GM23338 (cell line): ENCODE measurements around the gene CLSTN1. TPM values are rescaled to one million over a fixed set of nuclear protein-coding genes. Genes with fewer than 3 reads are reported as not detected.

Experiments used
- ATAC-seq: fragments of 200-7000 bp; cut with Tn5 transposase; 3 replicates; pipeline ENCODE4 v1.9.1; 2020
- DNase-seq: peaks from one replicate; pipeline ENCODE4 v3.0.0-alpha.2; 2015; ENCODE audit warnings: low spot score
- H2AFZ ChIP-seq: fragments of 200-600 bp; sonication (generic); 2 replicates; pipeline ENCODE4 v1.8.0; 2016; ENCODE audit warnings: antibody characterized with exemption, mild to moderate bottlenecking, moderate library complexity
- H3F3A ChIP-seq: fragments of 200-600 bp; sonication (generic); replicated peaks from 2 replicates; pipeline ENCODE4 v1.8.0; 2017; ENCODE audit warnings: antibody characterized with exemption, mixed run types, low read depth
- H3K27ac ChIP-seq: fragments of 200-600 bp; sonication (generic); 2 replicates; pipeline ENCODE4 v1.6.1; 2016; ENCODE audit warnings: low read depth
- H3K27me3 ChIP-seq: fragments of 200-600 bp; sonication (generic); 2 replicates; pipeline ENCODE4 v1.8.0; 2016; ENCODE audit warnings: mild to moderate bottlenecking, mixed run types, moderate library complexity; ENCODE audit not compliant: insufficient read depth
- H3K36me3 ChIP-seq: fragments of 200-600 bp; sonication (generic); 2 replicates; pipeline ENCODE4 v1.8.0; 2016; ENCODE audit warnings: mild to moderate bottlenecking; ENCODE audit not compliant: insufficient read depth
- H3K4me1 ChIP-seq: fragments of 200-600 bp; sonication (generic); 2 replicates; pipeline ENCODE4 v1.8.0; 2016; ENCODE audit warnings: mild to moderate bottlenecking, moderate library complexity; ENCODE audit not compliant: insufficient read depth
- H3K4me2 ChIP-seq: fragments of 200-600 bp; sonication (generic); 2 replicates; pipeline ENCODE4 v1.7.1; 2017; ENCODE audit warnings: mixed run types
- H3K4me3 ChIP-seq: fragments of 200-600 bp; sonication (generic); 2 replicates; pipeline ENCODE4 v1.6.1; 2016; ENCODE audit warnings: mixed run types
- H3K79me2 ChIP-seq: fragments of 200-600 bp; sonication (generic); replicated peaks from 2 replicates; pipeline ENCODE4 v1.8.0; 2017; ENCODE audit warnings: mild to moderate bottlenecking; ENCODE audit not compliant: insufficient read depth
- H3K9me2 ChIP-seq: fragments of 200-600 bp; sonication (generic); 2 replicates; pipeline ENCODE4 v1.8.0; 2017; ENCODE audit not compliant: insufficient read depth
- H4K20me1 ChIP-seq: fragments of 200-600 bp; sonication (generic); replicated peaks from 2 replicates; pipeline ENCODE4 v1.8.0; 2017; ENCODE audit warnings: mild to moderate bottlenecking; ENCODE audit not compliant: insufficient read depth
- H3K27ac Mint-ChIP-seq: 2 replicates; pipeline ENCODE4 v1.8.0; 2020; ENCODE audit warnings: inconsistent platforms, mild to moderate bottlenecking, moderate library complexity, mixed read lengths
- H3K27me3 Mint-ChIP-seq: 3 replicates; pipeline ENCODE4 v1.8.0; 2022; ENCODE audit warnings: low read depth, mild to moderate bottlenecking, moderate library complexity, mixed read lengths, inconsistent platforms; ENCODE audit not compliant: insufficient read depth, poor library complexity
- H3K36me3 Mint-ChIP-seq: 3 replicates; pipeline ENCODE4 v1.8.0; 2021; ENCODE audit warnings: low read depth, mild to moderate bottlenecking, inconsistent platforms, moderate library complexity, mixed read lengths
- H3K4me1 Mint-ChIP-seq: 3 replicates; pipeline ENCODE4 v1.8.0; 2020; ENCODE audit warnings: mild to moderate bottlenecking, inconsistent platforms, mixed read lengths
- H3K4me3 Mint-ChIP-seq: 3 replicates; pipeline ENCODE4 v1.8.0; 2021; ENCODE audit warnings: moderate library complexity, mild to moderate bottlenecking, inconsistent platforms, mixed read lengths
- H3K9me3 Mint-ChIP-seq: 3 replicates; pipeline ENCODE4 v1.8.0; 2020; ENCODE audit warnings: moderate library complexity, mild to moderate bottlenecking, inconsistent platforms, mixed read lengths
- CREB1 ChIP-seq: fragments of 250-450 bp; sonication (Bioruptor Pico); IDR thresholded peaks from 2 replicates; pipeline ENCODE4 v1.5.0; 2020; ENCODE audit warnings: low read depth, mild to moderate bottlenecking, moderate library complexity
- JUNB ChIP-seq: IDR thresholded peaks from one replicate; pipeline ENCODE4 v1.6.1; 2016; ENCODE audit warnings: antibody characterized with exemption; ENCODE audit not compliant: unreplicated experiment
- STAT1 ChIP-seq: IDR thresholded peaks from one replicate; pipeline ENCODE4 v1.6.1; 2016; ENCODE audit warnings: antibody characterized with exemption; ENCODE audit not compliant: unreplicated experiment
- ZNF114 ChIP-seq: fragments of 250-450 bp; sonication (Bioruptor Pico); IDR thresholded peaks from 2 replicates; pipeline ENCODE4 v1.5.0; 2020; ENCODE audit warnings: mild to moderate bottlenecking, moderate library complexity
- ZNF462 ChIP-seq: fragments of 250-450 bp; sonication (Bioruptor Pico); IDR thresholded peaks from 2 replicates; pipeline ENCODE4 v1.5.0; 2020; ENCODE audit warnings: mild to moderate bottlenecking, moderate library complexity
- polyA plus RNA-seq: library from polyadenylated mRNA; unstranded; fragments of >200 nt; fragmentation: Nextera tagmentation; extraction: Ambion mirVana; gene quantifications from 2 replicates; pipeline ENCODE4 v1.2.1, GENCODE V29; 2016
- total RNA-seq: library from RNA; depleted of rRNA; stranded (reverse); fragments of >200 nt; shearing (Covaris generic); gene quantifications from 2 replicates; pipeline ENCODE4 v1.2.3, GENCODE V29; 2014
- TF ChIP-seq, protein P1 (sequence below): IDR thresholded peaks from 2 replicates; pipeline ENCODE4 v1.6.1; 2016; ENCODE audit warnings: antibody characterized with exemption

Gene CLSTN1
- total and polyA plus RNA-seq, 2 experiments from 2014 or later = 38.5 to 66.2 TPM

- 0 out of 2 replicates have a peak, but pooled peaks cover 6% of the 10 kb centered on the region for H3F3A ChIP-seq
- ATAC-seq = no peak
Observed at GRCh38 chr1:9872430-9873165, 48.8 kb upstream of the CLSTN1 start.

More at GRCh38 chr1:9872430-9873165, 48.8 kb upstream of the CLSTN1 start:
- Histone ChIP-seq H4K20me1 (0 out of 2 replicates have a peak, but pooled peaks cover 4% of the 10 kb centered on the region), H3K4me1 (peaks cover 10% of the 10 kb centered on the region), H3K4me3 (no peak overlapping the region), H3K4me2 (no peak overlapping the region), H3K36me3 (no peaks in the 10 kb centered on the region), H3K27ac (no peak overlapping the region), H3K9me2 (no peaks in the 10 kb centered on the region), H2AFZ (no peak overlapping the region), H3K79me2 (no peaks in the 10 kb centered on the region), H3K27me3 (no peaks in the 10 kb centered on the region)
- Mint-ChIP-seq H3K27me3 (peaks cover 12% of the 10 kb centered on the region), H3K4me3 (no peak overlapping the region), H3K36me3 (no peaks in the 10 kb centered on the region; the same call in 2 of the 3 replicates), H3K4me1 (peaks cover 12% of the 10 kb centered on the region), H3K9me3 (no peaks in the 10 kb centered on the region), H3K27ac (peak overlapping the region; percentile 38; the same call in 1 of the 2 replicates)
- TF ChIP-seq ZNF462 (CRISPR knock-in tag) = no peak
- no peak for TF ChIP-seq CREB1 (CRISPR knock-in tag)
- TF ChIP-seq ZNF114 = no peak
- no peak for TF ChIP-seq STAT1
- TF ChIP-seq JUNB = no peak
- TF ChIP-seq, protein P1, sequence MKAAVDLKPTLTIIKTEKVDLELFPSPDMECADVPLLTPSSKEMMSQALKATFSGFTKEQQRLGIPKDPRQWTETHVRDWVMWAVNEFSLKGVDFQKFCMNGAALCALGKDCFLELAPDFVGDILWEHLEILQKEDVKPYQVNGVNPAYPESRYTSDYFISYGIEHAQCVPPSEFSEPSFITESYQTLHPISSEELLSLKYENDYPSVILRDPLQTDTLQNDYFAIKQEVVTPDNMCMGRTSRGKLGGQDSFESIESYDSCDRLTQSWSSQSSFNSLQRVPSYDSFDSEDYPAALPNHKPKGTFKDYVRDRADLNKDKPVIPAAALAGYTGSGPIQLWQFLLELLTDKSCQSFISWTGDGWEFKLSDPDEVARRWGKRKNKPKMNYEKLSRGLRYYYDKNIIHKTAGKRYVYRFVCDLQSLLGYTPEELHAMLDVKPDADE = no peak
- no peak for DNase-seq
